HepG2 (cell line): ENCODE results near the gene OR10A3. TPM values are rescaled to one million over a fixed set of nuclear protein-coding genes. Genes with fewer than 3 reads are reported as not detected.

ENCODE experiments used
- CEBPB ChIP-seq: IDR thresholded peaks from 2 replicates; pipeline ENCODE4 v1.6.1; 2011; ENCODE audit warnings: low read depth, low read length, improper control_type of control experiment, borderline replicate concordance
- GABPB1 ChIP-seq: IDR thresholded peaks from 2 replicates; pipeline ENCODE4 v1.6.1; 2016; ENCODE audit warnings: mild to moderate bottlenecking, missing genetic modification reagents, moderate library complexity, missing compliant biosample characterization
- SCMH1 ChIP-seq: sonication (generic); formaldehyde crosslinking; IDR thresholded peaks from 2 replicates; pipeline ENCODE4 v1.9.0; 2021; ENCODE audit warnings: missing genetic modification reagents, mild to moderate bottlenecking, borderline replicate concordance
- ZNF354B ChIP-seq: sonication (generic); formaldehyde crosslinking; IDR thresholded peaks from 2 replicates; pipeline ENCODE4 v1.8.0; 2022; ENCODE audit warnings: mild to moderate bottlenecking, missing genetic modification reagents
- polyA plus RNA-seq, 8 experiments: library from polyadenylated mRNA; depleted of rRNA in 3 of 8; stranded (reverse) in 7 of 8; unstranded in 1 of 8; fragments of >200 nt; fragmentation: Illumina TruSeq in 4 of 8; extraction: Trizol in 4 of 8; gene quantifications; 2 replicates each; pipeline versions ENCODE4 v1.2.1 to v1.2.3, GENCODE V29; 2011 to 2016; ENCODE audit warnings: low read depth in 4 of 8, missing spikeins in 1 of 8, mixed read lengths in 1 of 8; ENCODE audit not compliant: insufficient read depth in 1 of 8
- total RNA-seq, 5 experiments: library from RNA; depleted of rRNA; stranded (reverse); fragments of >200 nt; fragmentation: Illumina TruSeq; extraction: Trizol; gene quantifications; 2 replicates each; pipeline ENCODE4 v1.2.3, GENCODE V29; 2016; ENCODE audit warnings: low read depth in 1 of 5
- TF ChIP-seq, protein P1 (sequence below): sonication (generic); formaldehyde crosslinking; IDR thresholded peaks from 2 replicates; pipeline ENCODE4 v1.4.0; 2020; ENCODE audit warnings: mild to moderate bottlenecking, missing genetic modification reagents, borderline replicate concordance
- TF ChIP-seq, protein P2 (sequence below): IDR thresholded peaks from 2 replicates; pipeline ENCODE4 v1.6.1; 2016; ENCODE audit warnings: low read depth, missing genetic modification reagents, missing compliant biosample characterization

OR10A3 gene
- total and polyA plus RNA-seq, 2 of the 13 experiments (the other 11 are each of a cell fraction or from before 2014, with no cell fraction given), result not detected

DNA sequence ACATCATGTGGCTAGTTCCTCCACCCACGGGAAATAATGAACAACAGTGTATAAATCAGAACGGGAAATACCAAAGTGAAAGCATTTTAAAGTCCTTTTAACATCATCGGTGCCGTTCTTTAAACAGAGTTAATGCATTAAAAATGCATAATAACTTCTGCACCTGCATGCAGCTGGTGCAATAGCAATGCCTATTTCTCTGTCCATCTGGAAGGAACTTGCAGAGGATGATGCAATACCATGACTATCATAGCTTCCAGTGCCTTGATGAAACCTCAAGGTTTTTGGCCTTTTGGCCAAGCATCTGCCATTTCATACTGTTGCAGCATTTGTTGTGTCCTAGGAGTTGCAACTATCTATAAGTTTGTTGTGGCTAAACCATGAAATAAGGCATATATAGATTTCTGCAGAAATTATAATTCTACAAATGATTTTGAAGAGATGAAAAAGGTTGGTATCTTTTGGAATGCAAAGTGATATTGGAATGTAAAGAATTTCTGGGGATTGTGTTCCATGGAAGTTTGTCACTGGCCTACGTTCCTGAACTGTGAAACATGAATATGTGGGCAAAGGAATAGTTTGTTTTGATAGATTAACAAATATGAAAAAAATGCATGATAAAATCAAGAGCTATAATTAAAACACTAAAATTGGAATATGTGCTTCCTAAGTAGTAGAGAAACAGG, 35.9 kb upstream of the OR10A3 start (continued):
- TF ChIP-seq, protein P1, sequence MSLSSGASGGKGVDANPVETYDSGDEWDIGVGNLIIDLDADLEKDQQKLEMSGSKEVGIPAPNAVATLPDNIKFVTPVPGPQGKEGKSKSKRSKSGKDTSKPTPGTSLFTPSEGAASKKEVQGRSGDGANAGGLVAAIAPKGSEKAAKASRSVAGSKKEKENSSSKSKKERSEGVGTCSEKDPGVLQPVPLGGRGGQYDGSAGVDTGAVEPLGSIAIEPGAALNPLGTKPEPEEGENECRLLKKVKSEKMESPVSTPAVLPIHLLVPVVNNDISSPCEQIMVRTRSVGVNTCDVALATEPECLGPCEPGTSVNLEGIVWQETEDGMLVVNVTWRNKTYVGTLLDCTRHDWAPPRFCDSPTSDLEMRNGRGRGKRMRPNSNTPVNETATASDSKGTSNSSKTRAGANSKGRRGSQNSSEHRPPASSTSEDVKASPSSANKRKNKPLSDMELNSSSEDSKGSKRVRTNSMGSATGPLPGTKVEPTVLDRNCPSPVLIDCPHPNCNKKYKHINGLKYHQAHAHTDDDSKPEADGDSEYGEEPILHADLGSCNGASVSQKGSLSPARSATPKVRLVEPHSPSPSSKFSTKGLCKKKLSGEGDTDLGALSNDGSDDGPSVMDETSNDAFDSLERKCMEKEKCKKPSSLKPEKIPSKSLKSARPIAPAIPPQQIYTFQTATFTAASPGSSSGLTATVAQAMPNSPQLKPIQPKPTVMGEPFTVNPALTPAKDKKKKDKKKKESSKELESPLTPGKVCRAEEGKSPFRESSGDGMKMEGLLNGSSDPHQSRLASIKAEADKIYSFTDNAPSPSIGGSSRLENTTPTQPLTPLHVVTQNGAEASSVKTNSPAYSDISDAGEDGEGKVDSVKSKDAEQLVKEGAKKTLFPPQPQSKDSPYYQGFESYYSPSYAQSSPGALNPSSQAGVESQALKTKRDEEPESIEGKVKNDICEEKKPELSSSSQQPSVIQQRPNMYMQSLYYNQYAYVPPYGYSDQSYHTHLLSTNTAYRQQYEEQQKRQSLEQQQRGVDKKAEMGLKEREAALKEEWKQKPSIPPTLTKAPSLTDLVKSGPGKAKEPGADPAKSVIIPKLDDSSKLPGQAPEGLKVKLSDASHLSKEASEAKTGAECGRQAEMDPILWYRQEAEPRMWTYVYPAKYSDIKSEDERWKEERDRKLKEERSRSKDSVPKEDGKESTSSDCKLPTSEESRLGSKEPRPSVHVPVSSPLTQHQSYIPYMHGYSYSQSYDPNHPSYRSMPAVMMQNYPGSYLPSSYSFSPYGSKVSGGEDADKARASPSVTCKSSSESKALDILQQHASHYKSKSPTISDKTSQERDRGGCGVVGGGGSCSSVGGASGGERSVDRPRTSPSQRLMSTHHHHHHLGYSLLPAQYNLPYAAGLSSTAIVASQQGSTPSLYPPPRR (CRISPR knock-in tag), result no peak
- TF ChIP-seq CEBPB (peak; percentile 71), ZNF354B (CRISPR knock-in tag) (no peak), GABPB1 (CRISPR knock-in tag) (no peak), SCMH1 (CRISPR knock-in tag) (no peak)
- TF ChIP-seq, protein P2, sequence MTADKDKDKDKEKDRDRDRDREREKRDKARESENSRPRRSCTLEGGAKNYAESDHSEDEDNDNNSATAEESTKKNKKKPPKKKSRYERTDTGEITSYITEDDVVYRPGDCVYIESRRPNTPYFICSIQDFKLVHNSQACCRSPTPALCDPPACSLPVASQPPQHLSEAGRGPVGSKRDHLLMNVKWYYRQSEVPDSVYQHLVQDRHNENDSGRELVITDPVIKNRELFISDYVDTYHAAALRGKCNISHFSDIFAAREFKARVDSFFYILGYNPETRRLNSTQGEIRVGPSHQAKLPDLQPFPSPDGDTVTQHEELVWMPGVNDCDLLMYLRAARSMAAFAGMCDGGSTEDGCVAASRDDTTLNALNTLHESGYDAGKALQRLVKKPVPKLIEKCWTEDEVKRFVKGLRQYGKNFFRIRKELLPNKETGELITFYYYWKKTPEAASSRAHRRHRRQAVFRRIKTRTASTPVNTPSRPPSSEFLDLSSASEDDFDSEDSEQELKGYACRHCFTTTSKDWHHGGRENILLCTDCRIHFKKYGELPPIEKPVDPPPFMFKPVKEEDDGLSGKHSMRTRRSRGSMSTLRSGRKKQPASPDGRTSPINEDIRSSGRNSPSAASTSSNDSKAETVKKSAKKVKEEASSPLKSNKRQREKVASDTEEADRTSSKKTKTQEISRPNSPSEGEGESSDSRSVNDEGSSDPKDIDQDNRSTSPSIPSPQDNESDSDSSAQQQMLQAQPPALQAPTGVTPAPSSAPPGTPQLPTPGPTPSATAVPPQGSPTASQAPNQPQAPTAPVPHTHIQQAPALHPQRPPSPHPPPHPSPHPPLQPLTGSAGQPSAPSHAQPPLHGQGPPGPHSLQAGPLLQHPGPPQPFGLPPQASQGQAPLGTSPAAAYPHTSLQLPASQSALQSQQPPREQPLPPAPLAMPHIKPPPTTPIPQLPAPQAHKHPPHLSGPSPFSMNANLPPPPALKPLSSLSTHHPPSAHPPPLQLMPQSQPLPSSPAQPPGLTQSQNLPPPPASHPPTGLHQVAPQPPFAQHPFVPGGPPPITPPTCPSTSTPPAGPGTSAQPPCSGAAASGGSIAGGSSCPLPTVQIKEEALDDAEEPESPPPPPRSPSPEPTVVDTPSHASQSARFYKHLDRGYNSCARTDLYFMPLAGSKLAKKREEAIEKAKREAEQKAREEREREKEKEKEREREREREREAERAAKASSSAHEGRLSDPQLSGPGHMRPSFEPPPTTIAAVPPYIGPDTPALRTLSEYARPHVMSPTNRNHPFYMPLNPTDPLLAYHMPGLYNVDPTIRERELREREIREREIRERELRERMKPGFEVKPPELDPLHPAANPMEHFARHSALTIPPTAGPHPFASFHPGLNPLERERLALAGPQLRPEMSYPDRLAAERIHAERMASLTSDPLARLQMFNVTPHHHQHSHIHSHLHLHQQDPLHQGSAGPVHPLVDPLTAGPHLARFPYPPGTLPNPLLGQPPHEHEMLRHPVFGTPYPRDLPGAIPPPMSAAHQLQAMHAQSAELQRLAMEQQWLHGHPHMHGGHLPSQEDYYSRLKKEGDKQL (CRISPR knock-in tag), result no peak
